Neuronal stem cell (in vitro differentiated cells): ENCODE measurements around the gene THRAP3.
A peak's percentile ranks its signal among the peaks of the same experiment; 100 is the strongest.

Experiments
- DNase-seq: peaks from one replicate; pipeline ENCODE4 v3.0.0-alpha.2; 2013; ENCODE audit warnings: low spot score
- H2AFZ ChIP-seq: one replicate; pipeline ENCODE4 v1.6.1; 2013; ENCODE audit warnings: mild to moderate bottlenecking, low read length, inconsistent platforms
- H2AK5ac ChIP-seq: 2 replicates; pipeline ENCODE4 v1.6.1; 2013; ENCODE audit warnings: low read depth, mild to moderate bottlenecking, inconsistent platforms, low read length, moderate library complexity, mixed read lengths
- H2BK120ac ChIP-seq: 2 replicates; pipeline ENCODE4 v1.6.1; 2013; ENCODE audit warnings: low read depth, mild to moderate bottlenecking, inconsistent platforms, low read length, moderate library complexity, mixed read lengths
- H2BK12ac ChIP-seq: one replicate; pipeline ENCODE4 v1.6.1; 2013; ENCODE audit warnings: low read length, inconsistent platforms
- H2BK15ac ChIP-seq: 2 replicates; pipeline ENCODE4 v1.6.1; 2013; ENCODE audit warnings: mild to moderate bottlenecking, low read length, inconsistent platforms, mixed read lengths
- H2BK5ac ChIP-seq: one replicate; pipeline ENCODE4 v1.6.1; 2013; ENCODE audit warnings: inconsistent platforms, mild to moderate bottlenecking, low read length, moderate library complexity
- H3K14ac ChIP-seq: one replicate; pipeline ENCODE4 v1.6.1; 2013; ENCODE audit warnings: low read length, inconsistent platforms
- H3K18ac ChIP-seq: 2 replicates; pipeline ENCODE4 v1.6.1; 2013; ENCODE audit warnings: low read length, inconsistent platforms
- H3K23ac ChIP-seq: 2 replicates; pipeline ENCODE4 v1.6.1; 2013; ENCODE audit warnings: low read depth, mild to moderate bottlenecking, mixed read lengths, low read length, inconsistent platforms; ENCODE audit not compliant: poor library complexity
- H3K27ac ChIP-seq: replicated peaks from 3 replicates; pipeline ENCODE4 v1.5.1; 2013; ENCODE audit warnings: low read length, inconsistent platforms
- H3K27me3 ChIP-seq, 3 experiments: 2 replicates each; pipeline ENCODE4 v1.6.1; 2013; ENCODE audit warnings: low read length in 3 of 3, mild to moderate bottlenecking in 2 of 3, inconsistent platforms in 1 of 3, low read depth in 1 of 3, mixed read lengths in 1 of 3, moderate library complexity in 1 of 3; ENCODE audit not compliant: control insufficient read depth in 3 of 3, insufficient read depth in 3 of 3
- H3K36me3 ChIP-seq, 2 donors: replicated peaks in 1 of 2; 2 replicates each; pipeline ENCODE4 v1.6.1; 2013; ENCODE audit warnings: low read length in 2 of 2; ENCODE audit not compliant: control insufficient read depth in 2 of 2, insufficient read depth in 2 of 2
- H3K4ac ChIP-seq: 2 replicates; pipeline ENCODE4 v1.6.1; 2013; ENCODE audit warnings: inconsistent platforms, mild to moderate bottlenecking, low read length, moderate library complexity
- H3K4me1 ChIP-seq, 2 donors: 1 replicate in 1 of 2; 2 replicates in 1 of 2; pipeline ENCODE4 v1.6.1; 2013; ENCODE audit warnings: low read length in 2 of 2, low read depth in 1 of 2; ENCODE audit not compliant: control insufficient read depth in 2 of 2, insufficient read depth in 1 of 2
- H3K4me2 ChIP-seq: one replicate; pipeline ENCODE4 v1.6.1; 2013; ENCODE audit warnings: mild to moderate bottlenecking, low read length, inconsistent platforms; ENCODE audit not compliant: insufficient read depth, poor library complexity, severe bottlenecking
- H3K4me3 ChIP-seq, 2 donors: 2 replicates each; pipeline ENCODE4 v1.5.1; 2013; ENCODE audit warnings: low read length in 2 of 2, mild to moderate bottlenecking in 2 of 2, inconsistent platforms in 1 of 2, moderate library complexity in 1 of 2
- H3K79me1 ChIP-seq: one replicate; pipeline ENCODE4 v1.6.1; 2013; ENCODE audit warnings: low read depth, mild to moderate bottlenecking, inconsistent platforms, low read length, moderate library complexity
- H3K9ac ChIP-seq: one replicate; pipeline ENCODE4 v1.6.1; 2013; ENCODE audit warnings: mild to moderate bottlenecking, low read depth, low read length, inconsistent platforms; ENCODE audit not compliant: poor library complexity
- H3K9me3 ChIP-seq, 2 donors: replicated peaks in 1 of 2; 2 replicates each; pipeline versions ENCODE3 to v1.6.1; 2013; ENCODE audit warnings: low read length in 2 of 2, mild to moderate bottlenecking in 2 of 2, inconsistent platforms in 1 of 2, low read depth in 1 of 2, mixed read lengths in 1 of 2, moderate library complexity in 1 of 2; ENCODE audit not compliant: control insufficient read depth in 2 of 2, insufficient read depth in 1 of 2
- H4K8ac ChIP-seq: one replicate; pipeline ENCODE4 v1.6.1; 2013; ENCODE audit warnings: low read depth, mild to moderate bottlenecking, inconsistent platforms, low read length, moderate library complexity
- H4K91ac ChIP-seq: one replicate; pipeline ENCODE4 v1.6.1; 2013; ENCODE audit warnings: low read length, low read depth, mild to moderate bottlenecking, inconsistent platforms; ENCODE audit not compliant: poor library complexity
- WGBS, 2 donors: extraction: QIAGEN DNeasy Blood & Tissue Kit; methylation state at CpG; one replicate each; pipeline ENCODE4 v1.1.7; 2013; ENCODE audit warnings: missing lambda C conversion rate in 2 of 2, mixed read lengths in 1 of 2; ENCODE audit not compliant: insufficient read length in 2 of 2, insufficient replicate concordance in 1 of 2; ENCODE audit errors: extremely low coverage in 2 of 2; 5-methylcytosine and 5-hydroxymethylcytosine counted together

Gene THRAP3

DNA sequence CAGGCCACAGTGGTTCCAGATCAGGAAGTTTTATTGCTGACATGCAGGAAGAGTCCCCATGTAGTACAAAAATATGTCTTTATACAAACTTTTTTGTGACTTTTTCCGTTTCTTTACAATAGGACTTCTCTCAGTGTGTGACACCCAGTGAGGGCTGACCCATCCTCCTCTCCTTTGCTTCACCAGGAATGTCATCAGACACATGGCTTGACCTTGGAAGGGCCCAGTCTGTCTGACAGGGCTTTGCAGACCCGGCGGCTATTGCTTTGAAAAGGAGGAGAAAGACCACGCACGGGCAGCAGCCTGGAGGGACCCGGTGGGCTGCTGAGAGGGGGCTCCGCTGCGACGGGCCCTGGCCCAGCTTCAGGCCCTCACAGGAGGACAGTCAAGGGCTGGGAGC lies 115.4 kb downstream of the THRAP3 start:
- Histone ChIP-seq H2AK5ac (no peak overlapping the region), H3K36me3 (peaks cover 17 to 41% of the 10 kb centered on the region in 2 donors), H3K27me3 (no peaks in the 10 kb centered on the region)

DNA sequence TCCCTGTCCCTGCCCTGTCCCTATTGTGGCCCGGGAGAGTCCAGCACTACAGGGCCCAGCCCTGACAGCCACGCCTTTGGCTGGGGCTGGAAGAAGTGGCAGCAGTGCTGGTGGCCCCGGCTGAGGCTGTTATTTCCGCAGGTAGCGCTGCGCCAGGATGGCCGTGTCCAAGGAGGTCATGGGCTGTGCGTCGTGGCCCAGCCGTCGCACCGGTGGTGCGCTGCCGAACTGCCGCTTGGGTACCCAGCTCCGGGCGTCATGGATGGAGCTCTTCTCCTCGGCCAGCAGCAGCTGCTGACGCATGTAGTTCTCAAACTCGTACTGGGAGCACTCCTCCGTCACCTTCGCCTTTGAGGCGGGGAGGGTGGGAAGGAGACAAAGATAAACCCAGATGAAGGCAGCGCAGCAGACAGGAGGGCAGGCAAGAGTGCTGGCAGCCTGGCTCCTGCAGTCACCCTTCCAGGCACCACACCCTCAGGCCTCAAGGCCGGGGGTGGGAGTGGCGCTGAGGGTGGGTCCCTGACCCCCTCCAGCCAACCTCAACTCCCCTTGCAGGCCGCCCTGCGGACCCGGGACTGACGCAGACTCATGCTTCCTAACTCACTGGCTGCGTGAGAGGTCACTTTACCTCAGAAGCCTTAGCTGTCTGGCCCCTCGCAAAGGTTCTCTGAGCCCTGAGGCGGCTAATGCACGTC lies 117.5 kb downstream of the THRAP3 start:
- Histone ChIP-seq H2AK5ac (peak overlapping the region; percentile 21), H3K9ac (peak overlapping the region; percentile 74), H2AFZ (no peak overlapping the region), H4K8ac (no peak overlapping the region), H3K27me3 (no peaks in the 10 kb centered on the region), H3K4me1 (no peaks in the 10 kb centered on the region), H2BK5ac (peak overlapping the region; percentile 43), H3K9me3 (no peaks in the 10 kb centered on the region), H2BK120ac (no peak overlapping the region), H3K4ac (no peak overlapping the region), H2BK15ac (no peak overlapping the region), H3K4me3 (no peak overlapping the region), H3K4me2 (no peak overlapping the region), H3K79me1 (peaks cover 3% of the 10 kb centered on the region), H4K91ac (no peak overlapping the region), H3K18ac (peak overlapping the region; percentile 17), H2BK12ac (no peak overlapping the region), H3K36me3 (peaks cover 31 to 59% of the 10 kb centered on the region in 2 donors), H3K27ac (no peak overlapping the region), H3K23ac (no peak overlapping the region), H3K14ac (no peak overlapping the region)
- no CpG with 5 or more reads among the region's 34 CpGs for WGBS, 2 donors
- DNase-seq, result no peak

More for the DNA sequence above, 115.4 kb downstream of the THRAP3 start:
- no CpG with 5 or more reads among the region's 9 CpGs for WGBS, 2 donors
- H3K23ac ChIP-seq, result peak overlapping the region; percentile 44
- H2BK120ac ChIP-seq, result no peak overlapping the region
- no peak overlapping the region for H2AFZ ChIP-seq
- no peak for DNase-seq
- no peak overlapping the region for H3K4me3 ChIP-seq
- H3K4me1 ChIP-seq, result no peaks in the 10 kb centered on the region
- H3K14ac ChIP-seq, result no peak overlapping the region
- no peak overlapping the region for H3K27ac ChIP-seq
- H3K4ac ChIP-seq, result no peak overlapping the region
- no peak overlapping the region for H4K91ac ChIP-seq
- H2BK15ac ChIP-seq, result no peak overlapping the region
- H3K18ac ChIP-seq, result no peak overlapping the region
- no peak overlapping the region for H4K8ac ChIP-seq
- peaks cover 3% of the 10 kb centered on the region for H3K79me1 ChIP-seq
- H3K4me2 ChIP-seq, result no peak overlapping the region
- no peak overlapping the region for H2BK12ac ChIP-seq
- H3K9me3 ChIP-seq, result no peaks in the 10 kb centered on the region
- no peak overlapping the region for H2BK5ac ChIP-seq
- no peak overlapping the region for H3K9ac ChIP-seq

- no peak overlapping the region for H3K4ac ChIP-seq
- H3K9ac ChIP-seq, result peak overlapping the region; percentile 30
- H3K18ac ChIP-seq, result peak overlapping the region; percentile 17
- no peak overlapping the region for H3K14ac ChIP-seq
- no CpG with 5 or more reads among the region's 10 CpGs for WGBS, 2 donors
- no peak overlapping the region for H4K91ac ChIP-seq
- H2AFZ ChIP-seq, result no peak overlapping the region
- H3K4me2 ChIP-seq, result no peak overlapping the region
- DNase-seq, result no peak
- no peak overlapping the region for H3K4me3 ChIP-seq
- peaks cover 32 to 66% of the 10 kb centered on the region in 2 donors for H3K36me3 ChIP-seq
- no peak overlapping the region for H3K27ac ChIP-seq
- no peak overlapping the region for H4K8ac ChIP-seq
- H3K79me1 ChIP-seq, result peaks cover 3% of the 10 kb centered on the region
- H2BK12ac ChIP-seq, result no peak overlapping the region
- no peaks in the 10 kb centered on the region for H3K27me3 ChIP-seq
- H2BK5ac ChIP-seq, result no peak overlapping the region
- H2BK15ac ChIP-seq, result no peak overlapping the region
- H3K9me3 ChIP-seq, result no peaks in the 10 kb centered on the region
- peak overlapping the region; percentile 21 for H2AK5ac ChIP-seq
- H2BK120ac ChIP-seq, result no peak overlapping the region
- no peaks in the 10 kb centered on the region for H3K4me1 ChIP-seq
- no peak overlapping the region for H3K23ac ChIP-seq
Measured at GRCh38 chr1:36342426-36343185, 118.4 kb downstream of the THRAP3 start.

- H2BK5ac ChIP-seq, result no peak overlapping the region
- no peak overlapping the region for H3K4me2 ChIP-seq
- no peak overlapping the region for H3K4ac ChIP-seq
- H3K27ac ChIP-seq, result no peak overlapping the region
- WGBS, 2 donors, result no CpG with 5 or more reads among the region's 24 CpGs
- H3K14ac ChIP-seq, result no peak overlapping the region
- peaks cover 0 to 1% of the 10 kb centered on the region in 2 donors for H3K9me3 ChIP-seq
- H2BK12ac ChIP-seq, result no peak overlapping the region
- peaks cover 42 to 78% of the 10 kb centered on the region in 2 donors for H3K36me3 ChIP-seq
- no peak overlapping the region for H3K4me3 ChIP-seq
- no peak overlapping the region for H2BK15ac ChIP-seq
- no peak for DNase-seq
- H2BK120ac ChIP-seq, result no peak overlapping the region
- H2AK5ac ChIP-seq, result no peak overlapping the region
- no peaks in the 10 kb centered on the region for H3K4me1 ChIP-seq
- H4K91ac ChIP-seq, result no peak overlapping the region
- H3K79me1 ChIP-seq, result peaks cover 3% of the 10 kb centered on the region
- H2AFZ ChIP-seq, result no peak overlapping the region
- peak overlapping the region; percentile 8 for H3K23ac ChIP-seq
- H3K27me3 ChIP-seq, result no peaks in the 10 kb centered on the region
- H4K8ac ChIP-seq, result no peak overlapping the region
- no peak overlapping the region for H3K18ac ChIP-seq
- peak overlapping the region; percentile 30 for H3K9ac ChIP-seq
Measured at GRCh38 chr1:36343651-36344394, 119.6 kb downstream of the THRAP3 start.
